Measurements from ENCODE around the gene TMA7B. TPM values are rescaled to one million over a fixed set of nuclear protein-coding genes. Genes with fewer than 3 reads are reported as not detected.

Gene TMA7B
- total RNA-seq, 1 experiment from 2014 or later, result not detected

- H3K36me3 ChIP-seq (ENCODE audit: low read depth, low read length), result no peaks in the 10 kb centered on the region
- intact Hi-C loops (cut with micrococcal nuclease), result no loop called here
- H4K20me1 ChIP-seq (ENCODE audit: low read length), result no peaks in the 10 kb centered on the region
- peak overlapping the region; percentile 54 for H3K27ac ChIP-seq (ENCODE audit: low read length)
- H3K9me3 ChIP-seq (ENCODE audit: low read length), result no peaks in the 10 kb centered on the region
- no peaks in the 10 kb centered on the region for H3F3A ChIP-seq (ENCODE audit: low read length, unreplicated experiment)
- H3K9me2 ChIP-seq (replicated peaks; ENCODE audit: low read length), result no peaks in the 10 kb centered on the region
- TF ChIP-seq CTCF (conservative IDR thresholded peaks at IDR 0.05; ENCODE audit: low read depth, low read length), result no peak
- TF ChIP-seq EZH2phosphoT487 (IDR thresholded peaks at IDR 0.05; ENCODE audit: borderline replicate concordance, low read length), result no peak
- TF ChIP-seq EZH2 (IDR thresholded peaks at IDR 0.05; ENCODE audit: low read length, unreplicated experiment), result no peak
- no TSS peak for BruUV-seq (replicated peaks)
- H3K4me2 ChIP-seq (ENCODE audit: low read length), result no peak overlapping the region
- CTCF ChIA-PET, result no interaction called here
- ATAC-seq, result no peak
- no peak overlapping the region for H2AFZ ChIP-seq (ENCODE audit: low read length)
- H3K4me3 ChIP-seq (ENCODE audit: low read length), result no peak overlapping the region
- H3K79me2 ChIP-seq (ENCODE audit: low read length), result no peaks in the 10 kb centered on the region
- H3K9ac ChIP-seq (ENCODE audit: low read length), result no peak overlapping the region
- POLR2A ChIA-PET (ENCODE audit: unreplicated experiment), result no interaction called here
- H3K27me3 ChIP-seq (ENCODE audit: low read length), result no peaks in the 10 kb centered on the region
- no peak for DNase-seq
- H3K4me1 ChIP-seq (ENCODE audit: insufficient read depth, low read length), result peaks cover 20% of the 10 kb centered on the region
Observed at GRCh38 chr22:40007853-40008710, 47.9 kb downstream of the TMA7B start.

- DNase-seq, result peak; percentile 22
- Histone ChIP-seq H3K9me3 (ENCODE audit: low read length) (no peaks in the 10 kb centered on the region), H3K9me2 (replicated peaks; ENCODE audit: low read length) (no peaks in the 10 kb centered on the region), H3K4me2 (ENCODE audit: low read length) (peak overlapping the region; percentile 19; the same call in 1 of the 2 replicates), H4K20me1 (ENCODE audit: low read length) (no peaks in the 10 kb centered on the region), H3F3A (ENCODE audit: low read length, unreplicated experiment) (no peaks in the 10 kb centered on the region), H3K27ac (ENCODE audit: low read length) (peak overlapping the region; percentile 54), H3K36me3 (ENCODE audit: low read depth, low read length) (no peaks in the 10 kb centered on the region), H3K4me1 (ENCODE audit: insufficient read depth, low read length) (peaks cover 20% of the 10 kb centered on the region), H3K9ac (ENCODE audit: low read length) (0 out of 2 replicates have a peak overlapping the region, but pooled peaks have one; percentile 6), H2AFZ (ENCODE audit: low read length) (no peak overlapping the region), H3K79me2 (ENCODE audit: low read length) (no peaks in the 10 kb centered on the region), H3K4me3 (ENCODE audit: low read length) (no peak overlapping the region), H3K27me3 (ENCODE audit: low read length) (no peaks in the 10 kb centered on the region)
- no peak for ATAC-seq
- BruUV-seq (replicated peaks), result no TSS peak
- ChIA-PET POLR2A (ENCODE audit: unreplicated experiment) (no interaction called here), CTCF (no interaction called here)
- no peak for TF ChIP-seq CTCF (conservative IDR thresholded peaks at IDR 0.05; ENCODE audit: low read depth, low read length)
- TF ChIP-seq EZH2 (IDR thresholded peaks at IDR 0.05; ENCODE audit: low read length, unreplicated experiment), result no peak
- no peak for TF ChIP-seq EZH2phosphoT487 (IDR thresholded peaks at IDR 0.05; ENCODE audit: borderline replicate concordance, low read length)
- intact Hi-C loops (cut with micrococcal nuclease), result no loop called here
Observed at GRCh38 chr22:40008726-40009291, 48.6 kb downstream of the TMA7B start.
